HEK293 (cell line): ENCODE measurements around the gene CLP1.

Experiments used
- GLIS1 ChIP-seq: fragments of 450-650 bp; formaldehyde crosslinking; IDR thresholded peaks from 2 replicates; pipeline ENCODE4 v1.5.1; 2016; ENCODE audit warnings: missing biosample characterization, missing genetic modification characterization
- GLIS2 ChIP-seq: fragments of 450-650 bp; formaldehyde crosslinking; IDR thresholded peaks from 2 replicates; pipeline ENCODE4 v1.5.1; 2016; ENCODE audit warnings: missing biosample characterization, missing genetic modification characterization
- IKZF3 ChIP-seq: fragments of 450-650 bp; IDR thresholded peaks from 2 replicates; pipeline ENCODE4 v1.5.0; 2018; ENCODE audit warnings: missing biosample characterization, mild to moderate bottlenecking, missing genetic modification characterization, moderate library complexity
- KLF9 ChIP-seq: fragments of 450-650 bp; formaldehyde crosslinking; IDR thresholded peaks from 2 replicates; pipeline ENCODE4 v1.5.1; 2016; ENCODE audit warnings: missing biosample characterization, missing genetic modification characterization, low read depth
- MEIS1 ChIP-seq: sonication (generic); formaldehyde crosslinking; IDR thresholded peaks from 2 replicates; pipeline ENCODE4 v1.8.1; 2022; ENCODE audit warnings: missing genetic modification reagents, mild to moderate bottlenecking, borderline replicate concordance
- MYNN ChIP-seq: fragments of 450-650 bp; formaldehyde crosslinking; IDR thresholded peaks from 2 replicates; pipeline ENCODE4 v1.5.1; 2016; ENCODE audit warnings: missing biosample characterization, missing genetic modification characterization, borderline replicate concordance
- MZF1 ChIP-seq: fragments of 450-650 bp; formaldehyde crosslinking; IDR thresholded peaks from 2 replicates; pipeline ENCODE4 v1.5.1; 2017; ENCODE audit warnings: missing biosample characterization, missing genetic modification characterization, borderline replicate concordance
- SCRT2 ChIP-seq: fragments of 450-650 bp; formaldehyde crosslinking; IDR thresholded peaks from 2 replicates; pipeline ENCODE4 v1.5.1; 2016; ENCODE audit warnings: missing biosample characterization, missing genetic modification characterization
- ZBTB17 ChIP-seq: fragments of 450-650 bp; formaldehyde crosslinking; IDR thresholded peaks from 2 replicates; pipeline ENCODE4 v1.5.1; 2016; ENCODE audit warnings: missing biosample characterization, missing genetic modification characterization
- ZEB2 ChIP-seq: fragments of 450-650 bp; formaldehyde crosslinking; IDR thresholded peaks from 2 replicates; pipeline ENCODE4 v1.5.1; 2016; ENCODE audit warnings: missing biosample characterization, missing genetic modification characterization
- ZNF121 ChIP-seq: fragments of 450-650 bp; formaldehyde crosslinking; IDR thresholded peaks from 2 replicates; pipeline ENCODE4 v1.5.1; 2016; ENCODE audit warnings: missing biosample characterization, missing genetic modification characterization
- ZNF169 ChIP-seq: fragments of 450-650 bp; formaldehyde crosslinking; IDR thresholded peaks from 2 replicates; pipeline ENCODE4 v1.5.1; 2016; ENCODE audit warnings: missing biosample characterization, missing genetic modification characterization
- ZNF174 ChIP-seq: fragments of 450-650 bp; formaldehyde crosslinking; IDR thresholded peaks from 2 replicates; pipeline ENCODE4 v1.5.0; 2017; ENCODE audit warnings: missing biosample characterization, mild to moderate bottlenecking, missing genetic modification characterization
- ZNF335 ChIP-seq: fragments of 450-650 bp; formaldehyde crosslinking; conservative IDR thresholded peaks from 2 replicates; pipeline ENCODE4 v1.5.1; 2016; ENCODE audit warnings: missing biosample characterization, missing genetic modification characterization
- ZNF341 ChIP-seq: fragments of 450-650 bp; formaldehyde crosslinking; IDR thresholded peaks from 2 replicates; pipeline ENCODE4; 2016; ENCODE audit warnings: low read depth, missing biosample characterization, missing genetic modification characterization
- ZNF350 ChIP-seq: fragments of 450-650 bp; formaldehyde crosslinking; IDR thresholded peaks from 2 replicates; pipeline ENCODE4 v1.5.0; 2017; ENCODE audit warnings: missing biosample characterization, mild to moderate bottlenecking, missing genetic modification characterization
- ZNF354C ChIP-seq: fragments of 450-650 bp; formaldehyde crosslinking; IDR thresholded peaks from 2 replicates; pipeline ENCODE4 v1.5.1; 2016; ENCODE audit warnings: missing biosample characterization, missing genetic modification characterization, low read depth, borderline replicate concordance
- ZNF366 ChIP-seq: fragments of 450-650 bp; formaldehyde crosslinking; conservative IDR thresholded peaks from 2 replicates; pipeline ENCODE4 v1.5.1; 2016; ENCODE audit warnings: missing biosample characterization, missing genetic modification characterization
- ZNF394 ChIP-seq: fragments of 450-650 bp; formaldehyde crosslinking; IDR thresholded peaks from 2 replicates; pipeline ENCODE4 v1.5.1; 2016; ENCODE audit warnings: missing biosample characterization, missing genetic modification characterization, mild to moderate bottlenecking, moderate library complexity, borderline replicate concordance
- ZNF510 ChIP-seq: fragments of 450-650 bp; formaldehyde crosslinking; IDR thresholded peaks from 2 replicates; pipeline ENCODE4 v1.5.1; 2018; ENCODE audit warnings: mild to moderate bottlenecking, missing genetic modification characterization, missing biosample characterization; ENCODE audit not compliant: insufficient replicate concordance
- ZNF514 ChIP-seq: fragments of 450-650 bp; formaldehyde crosslinking; IDR thresholded peaks from 2 replicates; pipeline ENCODE4 v1.5.1; 2016; ENCODE audit warnings: missing biosample characterization, missing genetic modification characterization
- ZNF660 ChIP-seq: fragments of 450-650 bp; IDR thresholded peaks from 2 replicates; pipeline ENCODE4 v1.5.1; 2018; ENCODE audit warnings: missing biosample characterization, mild to moderate bottlenecking, missing genetic modification characterization
- ZNF664 ChIP-seq: fragments of 450-650 bp; formaldehyde crosslinking; IDR thresholded peaks from 2 replicates; pipeline ENCODE4 v1.5.1; 2016; ENCODE audit warnings: missing biosample characterization, missing genetic modification characterization
- ZNF670 ChIP-seq: fragments of 450-650 bp; formaldehyde crosslinking; IDR thresholded peaks from 2 replicates; pipeline ENCODE4 v1.5.1; 2016; ENCODE audit warnings: missing biosample characterization, missing genetic modification characterization, low read depth
- ZNF76 ChIP-seq: fragments of 450-650 bp; formaldehyde crosslinking; IDR thresholded peaks from 2 replicates; pipeline ENCODE4; 2016; ENCODE audit warnings: low read depth, missing biosample characterization, missing genetic modification characterization, borderline replicate concordance
- ZNF768 ChIP-seq: fragments of 450-650 bp; formaldehyde crosslinking; IDR thresholded peaks from 2 replicates; pipeline ENCODE4 v1.5.1; 2018; ENCODE audit warnings: missing biosample characterization, mild to moderate bottlenecking, missing genetic modification characterization
- ZNF843 ChIP-seq: fragments of 450-650 bp; formaldehyde crosslinking; IDR thresholded peaks from 2 replicates; pipeline ENCODE4 v1.5.1; 2016; ENCODE audit warnings: missing biosample characterization, missing genetic modification characterization
- TF ChIP-seq, protein P1 (sequence below): fragments of 450-650 bp; formaldehyde crosslinking; IDR thresholded peaks from 2 replicates; pipeline ENCODE4 v1.5.1; 2016; ENCODE audit warnings: missing biosample characterization, missing genetic modification characterization, borderline replicate concordance
- TF ChIP-seq, protein P2 (sequence below): fragments of 450-650 bp; formaldehyde crosslinking; conservative IDR thresholded peaks from 2 replicates; pipeline ENCODE4 v1.5.1; 2016; ENCODE audit warnings: low read depth, missing biosample characterization, missing genetic modification characterization
- TF ChIP-seq, protein P3 (sequence below): fragments of 450-650 bp; formaldehyde crosslinking; IDR thresholded peaks from 2 replicates; pipeline ENCODE4 v1.5.1; 2016; ENCODE audit warnings: missing biosample characterization, missing genetic modification characterization
- TF ChIP-seq, protein P4 (sequence below): fragments of 450-650 bp; formaldehyde crosslinking; IDR thresholded peaks from 2 replicates; pipeline ENCODE4 v1.5.1; 2016; ENCODE audit warnings: missing biosample characterization, missing genetic modification characterization

The CLP1 gene

DNA sequence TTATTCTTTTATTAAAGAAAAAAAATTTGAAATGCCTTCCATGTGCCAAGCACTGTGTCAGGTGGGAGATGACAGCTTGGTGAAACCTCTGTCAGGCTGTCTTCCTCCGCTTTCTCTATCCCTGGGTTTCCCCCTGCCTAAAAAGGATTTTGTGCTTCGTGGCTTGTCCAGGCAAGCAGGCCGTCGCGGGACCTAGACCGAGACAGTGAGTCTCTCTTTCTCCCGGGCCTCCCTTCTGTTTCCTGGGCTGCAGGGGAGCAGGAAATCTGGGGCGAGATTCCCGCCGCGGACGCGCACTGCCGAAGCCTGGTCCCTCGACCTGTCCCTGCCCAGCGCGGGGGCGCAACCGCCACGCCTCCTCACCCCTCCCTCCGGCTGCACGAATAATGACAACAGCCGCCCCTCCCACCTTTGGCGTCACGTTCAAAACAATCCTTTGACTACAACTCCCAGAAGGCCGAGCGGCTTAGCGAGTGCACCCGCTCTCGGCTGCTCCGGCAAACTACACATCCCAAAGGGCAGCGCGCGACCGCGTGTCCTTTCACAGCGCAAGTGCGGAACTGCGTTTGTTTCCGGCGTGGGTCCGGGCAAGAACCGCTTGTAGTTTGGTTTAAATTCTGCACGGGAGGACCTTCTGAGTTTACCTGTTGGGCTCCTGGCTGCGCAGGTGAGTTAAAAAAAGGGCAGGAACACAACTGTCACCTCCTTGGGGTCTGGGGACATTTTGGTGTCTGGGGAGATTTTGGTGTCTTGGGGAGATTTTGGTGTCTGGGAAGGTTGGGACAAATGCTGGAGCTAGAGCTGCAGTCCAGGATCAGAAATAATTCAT, at the start of gene CLP1 (continued):
- TF ChIP-seq, protein P1, sequence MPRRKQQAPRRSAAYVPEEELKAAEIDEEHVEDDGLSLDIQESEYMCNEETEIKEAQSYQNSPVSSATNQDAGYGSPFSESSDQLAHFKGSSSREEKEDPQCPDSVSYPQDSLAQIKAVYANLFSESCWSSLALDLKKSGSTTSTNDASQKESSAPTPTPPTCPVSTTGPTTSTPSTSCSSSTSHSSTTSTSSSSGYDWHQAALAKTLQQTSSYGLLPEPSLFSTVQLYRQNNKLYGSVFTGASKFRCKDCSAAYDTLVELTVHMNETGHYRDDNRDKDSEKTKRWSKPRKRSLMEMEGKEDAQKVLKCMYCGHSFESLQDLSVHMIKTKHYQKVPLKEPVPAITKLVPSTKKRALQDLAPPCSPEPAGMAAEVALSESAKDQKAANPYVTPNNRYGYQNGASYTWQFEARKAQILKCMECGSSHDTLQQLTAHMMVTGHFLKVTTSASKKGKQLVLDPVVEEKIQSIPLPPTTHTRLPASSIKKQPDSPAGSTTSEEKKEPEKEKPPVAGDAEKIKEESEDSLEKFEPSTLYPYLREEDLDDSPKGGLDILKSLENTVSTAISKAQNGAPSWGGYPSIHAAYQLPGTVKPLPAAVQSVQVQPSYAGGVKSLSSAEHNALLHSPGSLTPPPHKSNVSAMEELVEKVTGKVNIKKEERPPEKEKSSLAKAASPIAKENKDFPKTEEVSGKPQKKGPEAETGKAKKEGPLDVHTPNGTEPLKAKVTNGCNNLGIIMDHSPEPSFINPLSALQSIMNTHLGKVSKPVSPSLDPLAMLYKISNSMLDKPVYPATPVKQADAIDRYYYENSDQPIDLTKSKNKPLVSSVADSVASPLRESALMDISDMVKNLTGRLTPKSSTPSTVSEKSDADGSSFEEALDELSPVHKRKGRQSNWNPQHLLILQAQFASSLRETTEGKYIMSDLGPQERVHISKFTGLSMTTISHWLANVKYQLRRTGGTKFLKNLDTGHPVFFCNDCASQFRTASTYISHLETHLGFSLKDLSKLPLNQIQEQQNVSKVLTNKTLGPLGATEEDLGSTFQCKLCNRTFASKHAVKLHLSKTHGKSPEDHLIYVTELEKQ (tag by site-specific recombination): no peak
- TF ChIP-seq ZNF169 (tag by site-specific recombination) (no peak), ZNF664 (tag by site-specific recombination) (no peak), ZNF341 (tag by site-specific recombination) (peak; percentile 96), ZNF366 (tag by site-specific recombination) (peak; percentile 68), ZNF510 (tag by site-specific recombination) (no peak), SCRT2 (tag by site-specific recombination) (peak; percentile 34; the same call in 1 of the 2 replicates), ZBTB17 (tag by site-specific recombination) (peak; percentile 55), MYNN (tag by site-specific recombination) (no peak), KLF9 (tag by site-specific recombination) (peak; percentile 99), IKZF3 (tag by site-specific recombination) (peak; percentile 72), ZNF660 (no peak), ZNF174 (no peak), ZNF335 (tag by site-specific recombination) (peak; percentile 81), ZNF670 (tag by site-specific recombination) (no peak), ZNF843 (tag by site-specific recombination) (0 out of 2 replicates have a peak, but pooled peaks have one; percentile 15), GLIS2 (tag by site-specific recombination) (peak; percentile 75), MZF1 (tag by site-specific recombination) (peak; percentile 23; the same call in 1 of the 2 replicates), ZNF76 (tag by site-specific recombination) (peak; percentile 96), GLIS1 (tag by site-specific recombination) (peak; percentile 65; the same call in 1 of the 2 replicates), ZNF768 (tag by site-specific recombination) (no peak), ZNF350 (tag by site-specific recombination) (no peak), ZEB2 (tag by site-specific recombination) (0 out of 2 replicates have a peak, but pooled peaks have one; percentile 52), ZNF514 (tag by site-specific recombination) (no peak), ZNF121 (tag by site-specific recombination) (no peak), MEIS1 (CRISPR knock-in tag) (no peak), ZNF354C (tag by site-specific recombination) (no peak), ZNF394 (tag by site-specific recombination) (peak; percentile 38; the same call in 1 of the 2 replicates)
- TF ChIP-seq, protein P2, sequence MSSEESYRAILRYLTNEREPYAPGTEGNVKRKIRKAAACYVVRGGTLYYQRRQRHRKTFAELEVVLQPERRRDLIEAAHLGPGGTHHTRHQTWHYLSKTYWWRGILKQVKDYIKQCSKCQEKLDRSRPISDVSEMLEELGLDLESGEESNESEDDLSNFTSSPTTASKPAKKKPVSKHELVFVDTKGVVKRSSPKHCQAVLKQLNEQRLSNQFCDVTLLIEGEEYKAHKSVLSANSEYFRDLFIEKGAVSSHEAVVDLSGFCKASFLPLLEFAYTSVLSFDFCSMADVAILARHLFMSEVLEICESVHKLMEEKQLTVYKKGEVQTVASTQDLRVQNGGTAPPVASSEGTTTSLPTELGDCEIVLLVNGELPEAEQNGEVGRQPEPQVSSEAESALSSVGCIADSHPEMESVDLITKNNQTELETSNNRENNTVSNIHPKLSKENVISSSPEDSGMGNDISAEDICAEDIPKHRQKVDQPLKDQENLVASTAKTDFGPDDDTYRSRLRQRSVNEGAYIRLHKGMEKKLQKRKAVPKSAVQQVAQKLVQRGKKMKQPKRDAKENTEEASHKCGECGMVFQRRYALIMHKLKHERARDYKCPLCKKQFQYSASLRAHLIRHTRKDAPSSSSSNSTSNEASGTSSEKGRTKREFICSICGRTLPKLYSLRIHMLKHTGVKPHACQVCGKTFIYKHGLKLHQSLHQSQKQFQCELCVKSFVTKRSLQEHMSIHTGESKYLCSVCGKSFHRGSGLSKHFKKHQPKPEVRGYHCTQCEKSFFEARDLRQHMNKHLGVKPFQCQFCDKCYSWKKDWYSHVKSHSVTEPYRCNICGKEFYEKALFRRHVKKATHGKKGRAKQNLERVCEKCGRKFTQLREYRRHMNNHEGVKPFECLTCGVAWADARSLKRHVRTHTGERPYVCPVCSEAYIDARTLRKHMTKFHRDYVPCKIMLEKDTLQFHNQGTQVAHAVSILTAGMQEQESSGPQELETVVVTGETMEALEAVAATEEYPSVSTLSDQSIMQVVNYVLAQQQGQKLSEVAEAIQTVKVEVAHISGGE (tag by site-specific recombination): peak; percentile 85
- TF ChIP-seq, protein P3, sequence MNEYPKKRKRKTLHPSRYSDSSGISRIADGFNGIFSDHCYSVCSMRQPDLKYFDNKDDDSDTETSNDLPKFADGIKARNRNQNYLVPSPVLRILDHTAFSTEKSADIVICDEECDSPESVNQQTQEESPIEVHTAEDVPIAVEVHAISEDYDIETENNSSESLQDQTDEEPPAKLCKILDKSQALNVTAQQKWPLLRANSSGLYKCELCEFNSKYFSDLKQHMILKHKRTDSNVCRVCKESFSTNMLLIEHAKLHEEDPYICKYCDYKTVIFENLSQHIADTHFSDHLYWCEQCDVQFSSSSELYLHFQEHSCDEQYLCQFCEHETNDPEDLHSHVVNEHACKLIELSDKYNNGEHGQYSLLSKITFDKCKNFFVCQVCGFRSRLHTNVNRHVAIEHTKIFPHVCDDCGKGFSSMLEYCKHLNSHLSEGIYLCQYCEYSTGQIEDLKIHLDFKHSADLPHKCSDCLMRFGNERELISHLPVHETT: no peak
- TF ChIP-seq, protein P4, sequence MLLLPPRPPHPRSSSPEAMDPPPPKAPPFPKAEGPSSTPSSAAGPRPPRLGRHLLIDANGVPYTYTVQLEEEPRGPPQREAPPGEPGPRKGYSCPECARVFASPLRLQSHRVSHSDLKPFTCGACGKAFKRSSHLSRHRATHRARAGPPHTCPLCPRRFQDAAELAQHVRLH (tag by site-specific recombination): no peak
